Measurements from ENCODE around the gene S100A9. TPM values are rescaled to one million over a fixed set of nuclear protein-coding genes. Genes with fewer than 3 reads are reported as not detected.

The S100A9 gene
- polyA plus RNA-seq, 4 donors, result 57.0 to 509 (median 97.5) TPM

DNA sequence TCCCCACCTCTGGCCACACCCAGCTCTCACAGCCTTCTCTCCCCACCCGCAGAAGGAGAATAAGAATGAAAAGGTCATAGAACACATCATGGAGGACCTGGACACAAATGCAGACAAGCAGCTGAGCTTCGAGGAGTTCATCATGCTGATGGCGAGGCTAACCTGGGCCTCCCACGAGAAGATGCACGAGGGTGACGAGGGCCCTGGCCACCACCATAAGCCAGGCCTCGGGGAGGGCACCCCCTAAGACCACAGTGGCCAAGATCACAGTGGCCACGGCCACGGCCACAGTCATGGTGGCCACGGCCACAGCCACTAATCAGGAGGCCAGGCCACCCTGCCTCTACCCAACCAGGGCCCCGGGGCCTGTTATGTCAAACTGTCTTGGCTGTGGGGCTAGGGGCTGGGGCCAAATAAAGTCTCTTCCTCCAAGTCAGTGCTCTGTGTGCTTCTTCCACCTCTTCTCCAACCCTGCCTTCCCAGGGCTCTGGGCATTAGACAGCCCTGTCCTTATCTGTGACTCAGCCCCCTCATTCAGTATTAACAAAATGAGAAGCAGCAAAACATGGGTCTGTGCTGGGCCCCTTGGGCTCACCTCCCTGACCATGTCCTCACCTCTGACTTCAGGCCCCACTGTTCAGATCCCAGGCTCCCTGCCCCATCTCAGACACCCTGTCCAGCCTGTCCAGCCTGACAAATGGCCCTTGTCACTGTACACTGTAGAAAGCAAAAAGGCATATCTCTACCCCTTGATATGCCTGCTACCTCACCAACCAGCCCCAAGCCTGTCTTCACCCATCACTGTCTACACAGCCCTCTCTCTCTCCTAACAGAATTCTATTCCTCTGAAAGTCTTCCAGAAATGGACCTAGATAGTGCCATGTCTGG is 3.2 kb downstream of the S100A9 start:
- DNase-seq (no peak), FAIRE-seq (no peak)
- 84 to 85% (median 84%) methylated on average over 11 of the region's 11 CpGs for WGBS, 3 donors
- H3K4me3 ChIP-seq (ENCODE audit: low read depth in 1 of 3, low read length in 3 of 3), result no peak overlapping the region
- no peaks in the 10 kb centered on the region for H3K9me3 ChIP-seq (ENCODE audit: control insufficient read depth in 2 of 2, insufficient read depth in 1 of 2, low read depth in 1 of 2, low read length in 1 of 2)
- H3K36me3 ChIP-seq (ENCODE audit: control insufficient read depth in 3 of 3, insufficient read depth in 2 of 3, low read depth in 1 of 3, low read length in 3 of 3), result peaks cover 0 to 2% (median 0%) of the 10 kb centered on the region in 3 donors
- no peaks in the 10 kb centered on the region for H3K27me3 ChIP-seq (ENCODE audit: control insufficient read depth in 3 of 3, insufficient read depth in 3 of 3, low read length in 3 of 3)
- no peak overlapping the region for H3K27ac ChIP-seq (ENCODE audit: low read depth in 1 of 3, low read length in 2 of 3)
- peaks cover 0 to 70% (median 0%) of the 10 kb centered on the region in 3 donors for H3K4me1 ChIP-seq (ENCODE audit: control insufficient read depth in 3 of 3, insufficient read depth in 2 of 3, low read depth in 1 of 3, low read length in 2 of 3)

DNA sequence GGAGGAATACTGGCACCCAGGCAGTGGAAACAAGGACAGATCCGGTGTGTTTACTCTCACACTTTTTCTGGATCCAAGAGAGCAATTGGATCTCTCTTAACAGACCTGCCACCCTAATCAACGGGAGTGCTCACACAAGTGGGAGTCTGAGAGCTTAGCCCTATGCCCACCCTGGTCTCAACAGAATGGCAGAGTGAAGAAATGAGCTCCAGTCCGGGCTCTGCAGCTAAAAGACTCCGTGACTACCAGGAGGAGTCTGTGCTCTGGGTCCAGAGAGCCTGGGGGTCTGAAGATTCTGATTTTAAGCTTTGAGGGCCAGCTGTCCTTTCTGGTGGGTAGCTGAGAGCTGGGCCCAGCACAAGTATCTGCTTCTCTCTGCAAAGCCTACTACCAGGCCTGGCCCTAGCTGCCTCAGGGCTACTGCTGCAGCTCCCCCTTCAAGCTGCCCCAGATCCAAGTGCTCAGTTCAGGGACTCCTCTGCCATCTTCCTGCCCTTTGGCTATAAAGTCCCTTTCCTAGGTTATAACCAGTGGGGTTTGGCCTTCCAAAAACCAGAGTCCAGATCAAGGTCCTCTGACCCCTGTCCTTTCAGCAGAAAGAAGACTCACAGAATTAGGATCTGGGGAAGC is 3.9 kb downstream of the S100A9 start:
- H3K27me3 ChIP-seq (ENCODE audit: control insufficient read depth in 3 of 3, insufficient read depth in 3 of 3, low read length in 3 of 3), result no peaks in the 10 kb centered on the region
- H3K27ac ChIP-seq (ENCODE audit: low read depth in 1 of 3, low read length in 2 of 3), result no peak overlapping the region
- WGBS, 3 donors, result 75 to 83% (median 79%) methylated on average over 4 of the region's 4 CpGs
- no peak overlapping the region for H3K4me3 ChIP-seq (ENCODE audit: low read depth in 1 of 3, low read length in 3 of 3)
- peaks cover 0 to 70% (median 0%) of the 10 kb centered on the region in 3 donors for H3K4me1 ChIP-seq (ENCODE audit: control insufficient read depth in 3 of 3, insufficient read depth in 2 of 3, low read depth in 1 of 3, low read length in 2 of 3)
- H3K36me3 ChIP-seq (ENCODE audit: control insufficient read depth in 3 of 3, insufficient read depth in 2 of 3, low read depth in 1 of 3, low read length in 3 of 3), result peaks cover 0 to 2% (median 0%) of the 10 kb centered on the region in 3 donors
- H3K9me3 ChIP-seq (ENCODE audit: control insufficient read depth in 2 of 2, insufficient read depth in 1 of 2, low read depth in 1 of 2, low read length in 1 of 2), result no peaks in the 10 kb centered on the region
- FAIRE-seq (no peak), DNase-seq (no peak)

DNA sequence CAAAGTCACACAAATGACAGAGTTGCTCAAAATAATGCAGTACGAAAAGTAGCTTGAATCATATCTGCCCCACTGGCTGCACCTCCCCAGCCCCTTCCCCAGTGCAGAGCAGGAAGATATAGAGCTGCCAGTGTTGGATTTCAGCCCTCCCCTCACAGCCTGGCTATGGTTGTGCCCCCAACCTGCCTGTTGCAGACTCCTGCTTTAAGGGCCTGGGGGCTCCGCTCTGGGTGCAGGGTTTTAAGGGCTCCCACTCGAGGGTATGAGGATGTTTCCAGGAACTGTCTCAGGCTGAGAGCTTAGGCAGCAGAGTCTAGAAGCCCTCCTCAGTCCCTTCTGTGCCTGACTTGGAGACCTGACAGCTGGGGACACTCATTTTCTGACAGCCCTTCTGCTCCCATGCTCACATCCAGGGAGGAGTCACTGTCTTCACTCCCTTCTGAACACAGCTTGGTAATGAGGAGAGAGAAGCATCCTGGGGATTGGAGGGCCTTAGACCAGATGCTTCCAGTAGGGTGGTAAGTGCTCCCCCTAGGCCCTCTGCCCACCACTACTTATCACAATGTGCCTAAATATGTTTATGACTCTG is 4.6 kb downstream of the S100A9 start:
- DNase-seq, result no peak

DNA sequence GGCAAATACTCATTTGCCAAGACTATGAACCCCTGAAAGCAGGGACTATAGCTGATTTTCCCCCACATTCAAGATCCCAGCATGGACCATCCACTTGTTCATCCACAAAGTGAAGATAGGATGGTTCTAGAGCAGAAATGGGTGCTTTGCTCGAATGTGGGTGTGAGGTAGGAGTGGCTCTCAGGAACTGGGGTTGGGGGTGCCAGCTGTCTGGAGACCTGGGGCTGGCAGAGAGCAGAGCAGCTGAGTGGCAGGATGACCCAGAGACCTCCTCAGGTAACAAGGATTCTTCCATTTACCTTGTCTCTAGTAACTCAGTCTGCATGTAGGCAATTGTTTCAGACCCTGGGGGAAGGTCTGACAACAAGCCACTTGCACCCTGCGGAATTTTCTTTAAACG is 6.0 kb downstream of the S100A9 start:
- H3K27ac ChIP-seq (ENCODE audit: low read depth in 1 of 3, low read length in 2 of 3), result no peak overlapping the region
- no peaks in the 10 kb centered on the region for H3K9me3 ChIP-seq (ENCODE audit: control insufficient read depth in 2 of 2, insufficient read depth in 1 of 2, low read depth in 1 of 2, low read length in 1 of 2)
- H3K4me1 ChIP-seq (ENCODE audit: control insufficient read depth in 3 of 3, insufficient read depth in 2 of 3, low read depth in 1 of 3, low read length in 2 of 3), result peaks cover 0 to 61% (median 0%) of the 10 kb centered on the region in 3 donors
- H3K36me3 ChIP-seq (ENCODE audit: control insufficient read depth in 3 of 3, insufficient read depth in 2 of 3, low read depth in 1 of 3, low read length in 3 of 3), result peaks cover 0 to 2% (median 0%) of the 10 kb centered on the region in 3 donors
- peaks cover 0 to 2% (median 0%) of the 10 kb centered on the region in 3 donors for H3K27me3 ChIP-seq (ENCODE audit: control insufficient read depth in 3 of 3, insufficient read depth in 3 of 3, low read length in 3 of 3)
- H3K4me3 ChIP-seq (ENCODE audit: low read depth in 1 of 3, low read length in 3 of 3), result no peak overlapping the region
- DNase-seq (no peak), FAIRE-seq (no peak)
- 67 to 78% (median 71%) methylated on average over 3 of the region's 3 CpGs for WGBS, 3 donors

More for the DNA sequence above, 4.6 kb downstream of the S100A9 start:
- Histone ChIP-seq H3K27ac (ENCODE audit: low read depth in 1 of 3, low read length in 2 of 3) (no peak overlapping the region), H3K27me3 (ENCODE audit: control insufficient read depth in 3 of 3, insufficient read depth in 3 of 3, low read length in 3 of 3) (no peaks in the 10 kb centered on the region), H3K36me3 (ENCODE audit: control insufficient read depth in 3 of 3, insufficient read depth in 2 of 3, low read depth in 1 of 3, low read length in 3 of 3) (peaks cover 0 to 2% (median 0%) of the 10 kb centered on the region in 3 donors), H3K9me3 (ENCODE audit: control insufficient read depth in 2 of 2, insufficient read depth in 1 of 2, low read depth in 1 of 2, low read length in 1 of 2) (no peaks in the 10 kb centered on the region), H3K4me3 (ENCODE audit: low read depth in 1 of 3, low read length in 3 of 3) (no peak overlapping the region), H3K4me1 (ENCODE audit: control insufficient read depth in 3 of 3, insufficient read depth in 2 of 3, low read depth in 1 of 3, low read length in 2 of 3) (peaks cover 0 to 66% (median 0%) of the 10 kb centered on the region in 3 donors)
- 72 to 85% (median 72%) methylated on average over 3 of the region's 3 CpGs for WGBS, 3 donors
- FAIRE-seq, result no peak

DNA sequence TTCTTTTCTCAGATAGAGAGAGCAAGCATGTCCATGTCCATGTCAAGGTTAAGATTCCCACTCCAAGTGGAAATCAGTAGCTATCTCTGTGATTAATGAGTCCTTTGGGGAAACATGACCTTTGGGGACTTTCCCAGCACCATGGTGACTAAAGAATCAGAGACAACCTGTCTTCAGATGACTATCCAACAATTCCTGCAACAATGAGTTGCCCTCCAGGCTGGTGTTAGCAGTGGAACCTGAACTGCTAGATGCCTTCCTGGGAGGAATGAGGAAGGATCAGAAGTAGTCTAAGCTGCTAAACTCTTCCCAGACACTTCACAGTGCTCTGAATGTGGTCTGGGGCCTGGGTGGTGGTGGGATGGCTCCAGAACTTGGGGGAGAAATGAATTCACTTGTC is 6.5 kb downstream of the S100A9 start:
- Histone ChIP-seq H3K9me3 (ENCODE audit: control insufficient read depth in 2 of 2, insufficient read depth in 1 of 2, low read depth in 1 of 2, low read length in 1 of 2) (no peaks in the 10 kb centered on the region), H3K27ac (ENCODE audit: low read depth in 1 of 3, low read length in 2 of 3) (no peak overlapping the region), H3K4me3 (ENCODE audit: low read depth in 1 of 3, low read length in 3 of 3) (no peak overlapping the region), H3K36me3 (ENCODE audit: control insufficient read depth in 3 of 3, insufficient read depth in 2 of 3, low read depth in 1 of 3, low read length in 3 of 3) (peaks cover 0 to 2% (median 0%) of the 10 kb centered on the region in 3 donors), H3K4me1 (ENCODE audit: control insufficient read depth in 3 of 3, insufficient read depth in 2 of 3, low read depth in 1 of 3, low read length in 2 of 3) (peaks cover 0 to 63% (median 0%) of the 10 kb centered on the region in 3 donors), H3K27me3 (ENCODE audit: control insufficient read depth in 3 of 3, insufficient read depth in 3 of 3, low read length in 3 of 3) (peaks cover 0 to 2% (median 0%) of the 10 kb centered on the region in 3 donors)
- FAIRE-seq (no peak), DNase-seq (no peak)

DNA sequence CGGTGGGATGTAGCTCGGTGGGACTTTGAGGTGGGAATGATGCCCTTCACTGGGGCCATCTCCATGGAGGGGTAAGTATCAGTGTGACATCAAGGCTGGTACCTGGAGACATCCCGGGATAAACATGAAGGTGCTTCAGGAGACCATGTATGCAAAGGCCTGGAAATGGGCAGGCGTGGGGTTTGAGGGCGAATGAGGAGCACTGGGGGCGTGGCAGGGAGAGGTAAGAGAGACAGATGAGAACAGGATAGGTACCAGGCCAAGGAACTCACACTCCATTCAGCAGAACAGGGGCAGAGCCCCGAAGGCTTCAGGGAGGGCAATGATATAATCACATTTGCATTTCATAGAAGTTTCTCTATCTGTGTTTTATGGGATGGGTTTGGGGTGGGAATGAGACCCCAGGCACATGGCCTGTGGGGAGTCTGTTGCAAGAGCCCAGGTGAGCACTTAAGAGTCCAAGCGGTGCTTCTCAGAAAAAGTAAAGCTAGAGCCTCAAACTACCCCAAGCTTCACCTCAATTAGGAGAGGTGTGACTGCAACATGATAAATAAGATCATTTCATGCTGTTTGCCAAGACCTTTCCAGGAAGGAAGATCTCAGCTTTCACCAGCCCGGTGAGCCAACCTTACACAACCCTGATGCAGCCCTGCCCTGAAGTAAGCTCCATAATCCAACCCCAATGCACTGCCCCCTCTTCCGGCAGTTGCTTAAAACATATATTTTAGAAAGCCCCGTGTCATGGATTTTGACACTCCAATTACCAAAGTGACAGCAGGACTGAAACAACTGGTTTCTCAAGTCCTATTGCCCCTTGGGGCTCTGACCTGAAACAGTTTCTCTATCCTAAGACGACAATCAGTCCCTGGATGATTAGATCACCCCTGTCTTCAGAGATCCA is 7.4 kb downstream of the S100A9 start:
- no peak overlapping the region for H3K4me3 ChIP-seq (ENCODE audit: low read depth in 1 of 3, low read length in 3 of 3)
- WGBS, 3 donors, result 69 to 73% (median 71%) methylated on average over 12 of the region's 12 CpGs
- H3K9me3 ChIP-seq (ENCODE audit: control insufficient read depth in 2 of 2, insufficient read depth in 1 of 2, low read depth in 1 of 2, low read length in 1 of 2), result no peaks in the 10 kb centered on the region
- peaks cover 0 to 2% (median 0%) of the 10 kb centered on the region in 3 donors for H3K27me3 ChIP-seq (ENCODE audit: control insufficient read depth in 3 of 3, insufficient read depth in 3 of 3, low read length in 3 of 3)
- H3K4me1 ChIP-seq (ENCODE audit: control insufficient read depth in 3 of 3, insufficient read depth in 2 of 3, low read depth in 1 of 3, low read length in 2 of 3), result peaks cover 0 to 71% (median 0%) of the 10 kb centered on the region in 3 donors
- no peak for DNase-seq
- no peak overlapping the region for H3K27ac ChIP-seq (ENCODE audit: low read depth in 1 of 3, low read length in 2 of 3)
- no peak for FAIRE-seq
- H3K36me3 ChIP-seq (ENCODE audit: control insufficient read depth in 3 of 3, insufficient read depth in 2 of 3, low read depth in 1 of 3, low read length in 3 of 3), result peaks cover 0 to 2% (median 0%) of the 10 kb centered on the region in 3 donors

DNA sequence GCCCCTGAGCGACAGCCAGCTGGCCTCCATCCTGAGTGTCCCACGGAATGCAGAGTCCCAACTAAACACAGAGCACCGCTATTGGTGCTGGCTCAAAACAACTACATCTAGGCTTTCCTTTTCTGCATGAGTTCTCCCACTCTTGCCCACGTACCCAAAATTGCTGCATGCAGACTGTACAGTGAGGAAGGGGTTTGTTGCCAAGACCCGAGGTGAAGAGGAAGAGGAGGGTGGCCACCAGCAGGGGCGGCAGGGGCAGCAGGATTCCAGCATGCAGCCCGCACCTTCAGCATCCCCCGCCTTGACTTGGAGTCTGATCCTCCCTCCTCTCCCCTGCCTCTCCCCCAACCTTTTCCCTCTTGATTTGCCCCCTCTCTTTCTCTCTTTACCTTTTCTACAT is 8.0 kb downstream of the S100A9 start:
- Histone ChIP-seq H3K4me1 (ENCODE audit: control insufficient read depth in 3 of 3, insufficient read depth in 2 of 3, low read depth in 1 of 3, low read length in 2 of 3) (peaks cover 0 to 71% (median 0%) of the 10 kb centered on the region in 3 donors), H3K27me3 (ENCODE audit: control insufficient read depth in 3 of 3, insufficient read depth in 3 of 3, low read length in 3 of 3) (peaks cover 0 to 2% (median 0%) of the 10 kb centered on the region in 3 donors), H3K9me3 (ENCODE audit: control insufficient read depth in 2 of 2, insufficient read depth in 1 of 2, low read depth in 1 of 2, low read length in 1 of 2) (no peaks in the 10 kb centered on the region), H3K36me3 (ENCODE audit: control insufficient read depth in 3 of 3, insufficient read depth in 2 of 3, low read depth in 1 of 3, low read length in 3 of 3) (peaks cover 0 to 2% (median 0%) of the 10 kb centered on the region in 3 donors), H3K4me3 (ENCODE audit: low read depth in 1 of 3, low read length in 3 of 3) (no peak overlapping the region), H3K27ac (ENCODE audit: low read depth in 1 of 3, low read length in 2 of 3) (no peak overlapping the region)
- DNase-seq (no peak), FAIRE-seq (no peak)
- WGBS, 3 donors, result 69 to 80% (median 73%) methylated on average over 8 of the region's 8 CpGs

All from small intestine (tissue), 7 donors.